ENCODE data around the gene DRAM2.
A peak's percentile ranks its signal among the peaks of the same experiment; 100 is the strongest.

DRAM2 gene

GRCh38 chr1:111139956-111140679 is at the start of gene DRAM2, which contains the start of gene CEPT1:
DRAM2 (minus strand) TSS chr1:111140093; CDS start chr1:111131554, 8,539 bp downstream.
CEPT1 (plus strand) TSS chr1:111140223; CDS start chr1:111147715, 7,492 bp downstream.
- DNase-seq (ENCODE audit: low read depth, low spot score): peak; percentile 87

- DNase-seq (ENCODE audit: low read depth, low spot score): no peak
Measured at GRCh38 chr1:111184663-111185062, 44.8 kb upstream of the DRAM2 start.

GRCh38 chr1:111183308-111184069 is 43.6 kb upstream of the DRAM2 start:
- no peak for DNase-seq (ENCODE audit: low read depth, low spot score)

- DNase-seq (ENCODE audit: low read depth, low spot score): no peak
Measured at GRCh38 chr1:111182052-111182451, 42.2 kb upstream of the DRAM2 start.

GRCh38 chr1:111179968-111180533 is 40.2 kb upstream of the DRAM2 start:
- DNase-seq (ENCODE audit: low read depth, low spot score): no peak

- no peak for DNase-seq (ENCODE audit: low read depth, low spot score)
Measured at GRCh38 chr1:111176678-111177077, 36.8 kb upstream of the DRAM2 start.

- no peak for DNase-seq (ENCODE audit: low read depth, low spot score)
Measured at GRCh38 chr1:111175349-111175748, 35.5 kb upstream of the DRAM2 start.

- DNase-seq (ENCODE audit: low read depth, low spot score): no peak
Measured at GRCh38 chr1:111174070-111174469, 34.2 kb upstream of the DRAM2 start.

- no peak for DNase-seq (ENCODE audit: low read depth, low spot score)
Measured at GRCh38 chr1:111172463-111172862, 32.6 kb upstream of the DRAM2 start.

GRCh38 chr1:111164151-111164550 is 24.3 kb upstream of the DRAM2 start:
- DNase-seq (ENCODE audit: low read depth, low spot score): no peak

GRCh38 chr1:111163363-111163762 is 23.5 kb upstream of the DRAM2 start:
- DNase-seq (ENCODE audit: low read depth, low spot score): no peak

GRCh38 chr1:111162488-111162880 is 22.6 kb upstream of the DRAM2 start:
- DNase-seq (ENCODE audit: low read depth, low spot score): no peak

- DNase-seq (ENCODE audit: low read depth, low spot score): no peak
Measured at GRCh38 chr1:111161843-111162487, 22.1 kb upstream of the DRAM2 start.

- no peak for DNase-seq (ENCODE audit: low read depth, low spot score)
Measured at GRCh38 chr1:111157431-111157830, 17.5 kb upstream of the DRAM2 start.

GRCh38 chr1:111154021-111154999 is 14.4 kb upstream of the DRAM2 start:
- DNase-seq (ENCODE audit: low read depth, low spot score): no peak

- no peak for DNase-seq (ENCODE audit: low read depth, low spot score)
Measured at GRCh38 chr1:111151838-111152237, 11.9 kb upstream of the DRAM2 start.

GRCh38 chr1:111148376-111148881 is 8.5 kb upstream of the DRAM2 start:
- DNase-seq (ENCODE audit: low read depth, low spot score): no peak

GRCh38 chr1:111147948-111148347 is 8.1 kb upstream of the DRAM2 start:
- DNase-seq (ENCODE audit: low read depth, low spot score): no peak

- DNase-seq (ENCODE audit: low read depth, low spot score): no peak
Measured at GRCh38 chr1:111145963-111146768, 6.3 kb upstream of the DRAM2 start.

GRCh38 chr1:111145542-111145941 is 5.6 kb upstream of the DRAM2 start:
- no peak for DNase-seq (ENCODE audit: low read depth, low spot score)

Data from activated naive CD8-positive, alpha-beta T cell treated with anti-CD3 and anti-CD28 coated beads, Interleukin-2, amount 50 U/mL, for 16 hours (primary cell).